AG04450 (cell line): ENCODE measurements around the gene UACA. TPM values are rescaled to one million over a fixed set of nuclear protein-coding genes. Genes with fewer than 3 reads are reported as not detected.

Source experiments
- CTCF ChIA-PET: fragments of 300-600, 350-600 bp; formaldehyde crosslinking; extraction: SDS; loops from one replicate; lab custom pipeline; 2022; ENCODE audit warnings: antibody characterized with exemption, inconsistent platforms; lab: Charles Lee
- POLR2A ChIA-PET: fragments of 350-600 bp; formaldehyde crosslinking; extraction: SDS; loops from one replicate; lab custom pipeline; 2021; ENCODE audit warnings: antibody characterized with exemption, inconsistent platforms; lab: Yijun Ruan, JAX
- DNase-seq: peaks from one replicate; pipeline ENCODE4 v3.0.0-alpha.2; 2011; ENCODE audit warnings: low read depth, low spot score
- H3K27ac ChIP-seq: one replicate; pipeline ENCODE4 v1.5.1; 2012; ENCODE audit warnings: low read depth, low read length, control low read depth
- H3K27me3 ChIP-seq: one replicate; pipeline ENCODE4 v1.6.0; 2012; ENCODE audit warnings: low read length; ENCODE audit not compliant: control insufficient read depth, insufficient read depth
- H3K4me3 ChIP-seq: 2 replicates; pipeline ENCODE4 v1.5.1; 2011; ENCODE audit warnings: mild to moderate bottlenecking, low read depth, low read length, control low read depth
- H3K9me3 ChIP-seq: 2 replicates; pipeline ENCODE4 v1.5.1; 2012; ENCODE audit warnings: low read length; ENCODE audit not compliant: control insufficient read depth, insufficient read depth
- CTCF ChIP-seq: IDR thresholded peaks from 2 replicates; pipeline ENCODE4 v1.5.1; 2011; ENCODE audit warnings: low read depth, low read length, control low read depth, inconsistent platforms
- polyA plus RNA-seq: library from polyadenylated mRNA; depleted of rRNA; stranded (reverse); fragments of >200 nt; gene quantifications from 2 replicates; pipeline ENCODE4 v1.2.3, GENCODE V29; 2011; rRNA removed

The UACA gene
- polyA plus RNA-seq, 1 experiment, result 134 TPM

GRCh38 chr15:70609889-70610288, 153.5 kb downstream of the UACA start:
- DNase-seq, result no peak

GRCh38 chr15:70608144-70608543, 155.2 kb downstream of the UACA start:
- ChIA-PET POLR2A (no interaction called here), CTCF (no interaction called here)
- Histone ChIP-seq H3K27me3 (no peaks in the 10 kb centered on the region), H3K4me3 (no peak overlapping the region), H3K9me3 (no peaks in the 10 kb centered on the region; the same call in 1 of the 2 replicates), H3K27ac (no peak overlapping the region)
- TF ChIP-seq CTCF, result no peak
- no peak for DNase-seq

More at GRCh38 chr15:70609889-70610288, 153.5 kb downstream of the UACA start:
- ChIA-PET POLR2A (no interaction called here), CTCF (no interaction called here)
- Histone ChIP-seq H3K4me3 (no peak overlapping the region), H3K27ac (no peak overlapping the region), H3K27me3 (no peaks in the 10 kb centered on the region), H3K9me3 (no peaks in the 10 kb centered on the region; the same call in 1 of the 2 replicates)
- TF ChIP-seq CTCF, result no peak

GRCh38 chr15:70605606-70606410, 157.6 kb downstream of the UACA start:
- Histone ChIP-seq H3K9me3 (no peaks in the 10 kb centered on the region; the same call in 1 of the 2 replicates), H3K4me3 (no peak overlapping the region), H3K27me3 (no peaks in the 10 kb centered on the region), H3K27ac (peak overlapping the region; percentile 43)
- CTCF ChIA-PET, result interaction anchor here (0.8 to 1.7 kb wide), 4 partner anchors 37 to 269 kb away, joined by 3 to 4 read pairs (median 3); no protein-coding TSS in a partner anchor
- TF ChIP-seq CTCF, result no peak
- POLR2A ChIA-PET, result interaction anchor here (1.0 kb wide), 1 partner anchor 23 kb away, joined by 3 read pairs; no protein-coding TSS in a partner anchor
- DNase-seq, result peak; percentile 61

GRCh38 chr15:70604666-70605315, 158.6 kb downstream of the UACA start:
- Histone ChIP-seq H3K27ac (no peak overlapping the region), H3K27me3 (no peaks in the 10 kb centered on the region), H3K9me3 (no peaks in the 10 kb centered on the region; the same call in 1 of the 2 replicates), H3K4me3 (no peak overlapping the region)
- TF ChIP-seq CTCF, result no peak; the same call in 1 of the 2 replicates
- ChIA-PET CTCF (interaction anchor here (0.7 to 1.7 kb wide), 5 partner anchors 19 to 270 kb away, joined by 3 to 4 read pairs (median 3); no protein-coding TSS in a partner anchor), POLR2A (interaction anchor here (1.0 kb wide), 1 partner anchor 24 kb away, joined by 3 read pairs; no protein-coding TSS in a partner anchor)
- DNase-seq, result no peak

Other genes with a start within 250 kb of the UACA start
- 188 and 235 TPM in 2 replicates for gene LARP6, start 90.6 kb upstream of the UACA start, polyA plus RNA-seq
- 2.7 and 5.7 TPM in 2 replicates for gene THAP10, start 128.9 kb upstream of the UACA start, polyA plus RNA-seq
- 22.9 and 25.0 TPM in 2 replicates for gene LRRC49, start 129.3 kb upstream of the UACA start, polyA plus RNA-seq